Frontal cortex (tissue), 4 donors: ENCODE results near the gene NTF4. TPM values are rescaled to one million over a fixed set of nuclear protein-coding genes. Genes with fewer than 3 reads are reported as not detected.
A peak's percentile ranks its signal among the peaks of the same experiment; 100 is the strongest.
"Not testable (repeated sequence)": the region's sequence is repeated elsewhere in the genome, so short reads cannot be mapped to it uniquely, and the experiment has no call there.

Source experiments
- DNase-seq, 2 donors: peaks; one replicate each; pipeline ENCODE4 v3.0.0; 2012; ENCODE audit warnings: low spot score in 2 of 2
- FAIRE-seq: peaks from 2 replicates; lab custom pipeline; 2012; peaks lifted over from hg19 to GRCh38; lab: Jason Lieb, UNC
- total RNA-seq: library from RNA; depleted of rRNA; stranded (reverse); fragments of >200 nt; gene quantifications from one replicate; pipeline ENCODE4 v1.2.3, GENCODE V29; 2014
- donor health status: control.
- donor health status: control.
- donor health status: control.

Gene NTF4
- total RNA-seq, 1 donor from 2014 or later = not detected

DNA sequence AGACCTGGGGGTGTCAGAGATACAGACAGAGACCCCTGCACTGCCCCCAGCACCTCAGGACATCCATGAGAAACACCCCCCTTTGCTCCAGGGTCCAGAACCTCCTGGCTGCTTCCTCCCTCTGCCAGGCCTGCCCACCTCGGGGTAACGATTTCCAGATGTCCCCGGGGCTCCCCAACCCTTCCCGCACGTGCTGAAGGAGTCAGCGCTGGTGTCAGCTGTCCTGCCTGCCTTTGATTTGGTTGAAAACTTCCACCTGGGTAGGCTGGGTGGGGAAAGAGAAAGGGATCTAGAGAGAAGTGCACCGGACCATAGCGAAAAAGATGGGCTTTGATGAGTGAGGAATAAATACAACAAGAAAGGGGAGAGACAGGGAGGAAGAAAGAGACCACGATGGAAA is 5.6 kb downstream of the NTF4 start:
- no peak for FAIRE-seq

DNA sequence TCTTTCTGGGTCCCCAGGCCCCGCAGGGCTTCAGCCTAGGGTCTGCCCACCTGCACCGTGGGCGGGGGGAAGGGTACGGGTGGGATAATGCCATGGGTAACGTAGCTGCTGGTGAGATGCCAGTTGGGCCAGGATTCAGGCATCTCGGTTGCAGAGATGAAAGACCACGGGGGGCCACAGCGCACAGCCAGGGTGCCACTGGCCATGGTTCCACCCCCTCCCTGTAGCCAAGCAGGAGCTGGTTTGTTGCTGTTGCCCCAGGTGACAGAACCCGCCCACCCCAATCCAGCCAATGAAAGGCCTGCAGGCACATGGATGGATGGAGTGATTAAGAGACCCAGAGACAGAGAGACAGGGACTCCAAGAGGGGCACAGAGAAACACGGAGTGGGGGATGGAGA is 6.1 kb downstream of the NTF4 start:
- FAIRE-seq (no peak), DNase-seq (peak; percentile 20 to 28)

More for the DNA sequence above, 5.6 kb downstream of the NTF4 start:
- no peak for DNase-seq

DNA sequence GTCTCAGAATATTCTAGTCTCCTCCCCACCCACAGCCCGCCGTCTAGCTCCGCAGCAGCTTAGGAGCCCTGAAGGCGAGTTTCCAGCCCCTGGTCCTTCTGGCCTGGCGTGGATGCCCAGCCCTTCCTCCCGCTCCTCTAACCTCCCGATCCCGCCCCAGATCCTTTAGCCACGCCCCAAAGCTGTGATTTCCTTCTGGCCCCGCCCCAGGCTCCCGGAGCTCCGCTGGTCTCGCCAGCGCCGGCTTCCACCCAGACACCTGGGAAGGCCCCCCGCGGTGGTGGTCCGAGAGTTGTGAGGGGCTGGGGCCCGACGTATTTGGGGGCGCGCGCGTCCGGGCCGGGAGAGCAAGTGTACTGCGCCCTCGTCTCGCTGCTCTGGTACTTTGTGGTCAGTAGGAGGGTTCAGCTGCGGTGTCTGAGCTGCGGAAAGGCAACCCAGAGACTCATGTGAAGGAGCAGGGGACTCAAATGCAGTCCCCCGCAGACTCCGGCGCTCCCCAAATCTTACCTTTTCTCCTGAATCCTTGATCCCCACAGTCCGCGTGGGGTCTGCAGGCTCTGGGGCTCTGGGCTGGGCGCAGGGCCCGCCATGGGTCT is 6.9 kb downstream of the NTF4 start, which contains the start of gene CGB7:
Gene CGB7 (minus strand): TSS at position 114 of the 599 bp plus-strand sequence. CDS start 2,374 bp downstream, outside the sequence.
- peak; percentile 51 to 73 for DNase-seq
- FAIRE-seq = no peak

DNA sequence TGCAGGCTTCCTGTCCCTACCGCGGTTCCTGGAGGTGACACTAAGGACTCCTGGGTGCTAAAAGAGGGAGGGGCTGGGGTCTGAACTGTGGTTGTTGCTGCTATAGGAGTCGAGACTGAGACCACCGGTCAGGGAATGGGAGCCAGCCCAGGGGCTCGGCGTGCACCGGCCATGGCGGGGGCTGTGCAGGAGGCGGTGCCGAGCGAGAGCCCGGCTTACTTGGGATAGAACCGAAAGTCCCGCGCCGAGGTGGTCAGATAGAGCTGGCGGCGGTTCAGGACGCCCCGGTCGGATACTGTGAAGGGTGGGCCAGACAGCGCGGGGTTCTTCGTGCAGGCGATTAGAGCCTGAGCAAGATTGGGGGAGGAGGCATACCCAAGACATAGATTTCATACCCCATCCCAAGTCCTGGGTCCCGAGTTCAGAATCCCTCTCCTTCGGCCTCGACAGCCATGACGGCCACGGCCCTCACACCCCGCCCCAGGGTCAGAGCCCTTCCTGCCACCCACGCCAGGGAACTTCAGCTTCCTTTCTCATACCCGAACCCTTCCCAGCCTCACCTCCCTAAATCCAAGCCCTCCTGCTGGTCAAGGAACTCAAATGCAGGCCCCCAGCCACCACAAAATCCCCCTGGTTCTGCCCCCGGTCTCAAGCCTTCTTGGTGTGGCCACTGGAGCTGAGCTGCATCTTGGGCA is 7.6 kb downstream of the NTF4 start:
- not testable (repeated sequence) for FAIRE-seq, DNase-seq

DNA sequence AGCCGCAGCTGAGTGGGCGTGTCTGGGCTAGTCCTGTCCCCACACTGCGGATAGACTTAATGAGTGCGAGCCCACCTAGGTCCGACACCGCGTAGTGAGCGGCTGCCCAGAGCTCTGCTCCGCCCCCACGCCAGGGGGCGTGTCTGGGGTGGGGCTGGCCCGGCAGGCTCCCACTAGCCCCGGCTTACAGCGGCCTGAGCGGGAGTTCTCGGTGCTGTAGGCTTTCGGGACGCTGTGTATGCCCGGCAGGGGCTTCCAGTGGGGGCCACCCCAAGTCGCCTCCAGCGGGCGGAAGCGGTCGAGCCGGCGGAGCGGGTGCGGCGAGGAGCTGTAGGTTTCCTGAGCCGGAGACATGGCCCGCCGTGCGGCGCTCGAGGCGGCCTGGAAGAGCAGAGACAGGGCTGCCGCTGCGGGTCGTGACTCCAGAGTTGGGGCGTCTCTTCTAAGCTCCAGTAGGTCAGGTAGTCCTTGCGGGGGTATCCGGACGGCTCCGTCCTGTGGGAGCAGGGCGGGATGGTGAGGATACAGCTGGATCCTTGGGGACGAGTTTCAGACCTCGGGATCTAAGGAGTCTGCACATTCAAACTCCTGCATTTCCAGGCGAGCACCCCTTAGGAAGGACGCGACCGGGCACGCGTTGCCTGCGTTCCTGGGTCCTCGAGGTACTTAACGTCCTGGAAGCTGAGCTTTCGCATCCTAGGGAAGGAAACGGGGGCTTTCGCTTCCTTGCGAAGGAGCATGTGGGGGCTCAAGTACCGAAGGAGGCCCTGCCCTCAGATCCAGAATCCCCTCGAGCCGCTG is 8.3 kb downstream of the NTF4 start:
- DNase-seq (peak; percentile 68 to 79), FAIRE-seq (no peak)

GRCh38 chr19:49050376-49051033 is 14.1 kb downstream of the NTF4 start:
- FAIRE-seq, DNase-seq: not testable (repeated sequence)

DNA sequence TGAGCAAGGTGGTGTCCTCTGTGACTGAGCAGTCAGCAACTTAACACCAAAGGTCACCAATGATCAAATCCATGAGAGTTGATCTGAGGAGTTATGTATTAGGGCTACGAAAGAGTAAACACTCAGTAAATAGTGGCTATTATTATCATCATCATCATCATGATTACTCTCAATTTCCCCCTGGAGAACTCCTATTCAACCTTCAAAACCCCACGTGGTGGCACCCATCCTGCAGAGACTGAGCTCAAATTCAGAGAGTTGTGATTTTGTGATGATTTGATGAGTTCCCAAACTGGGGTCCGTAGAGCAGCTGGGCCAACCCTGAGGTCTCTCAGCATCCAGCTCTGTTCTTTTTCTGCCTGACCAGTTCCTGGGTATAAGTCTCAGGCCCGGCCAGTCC is 14.8 kb downstream of the NTF4 start:
- not testable (repeated sequence) for FAIRE-seq, DNase-seq

GRCh38 chr19:49049011-49049410 is 15.6 kb downstream of the NTF4 start, which contains the start of gene CGB8:
Gene CGB8 (minus strand): TSS chr19:49049111. CDS start chr19:49048739, 372 bp downstream.
- not testable (repeated sequence) for FAIRE-seq, DNase-seq

DNA sequence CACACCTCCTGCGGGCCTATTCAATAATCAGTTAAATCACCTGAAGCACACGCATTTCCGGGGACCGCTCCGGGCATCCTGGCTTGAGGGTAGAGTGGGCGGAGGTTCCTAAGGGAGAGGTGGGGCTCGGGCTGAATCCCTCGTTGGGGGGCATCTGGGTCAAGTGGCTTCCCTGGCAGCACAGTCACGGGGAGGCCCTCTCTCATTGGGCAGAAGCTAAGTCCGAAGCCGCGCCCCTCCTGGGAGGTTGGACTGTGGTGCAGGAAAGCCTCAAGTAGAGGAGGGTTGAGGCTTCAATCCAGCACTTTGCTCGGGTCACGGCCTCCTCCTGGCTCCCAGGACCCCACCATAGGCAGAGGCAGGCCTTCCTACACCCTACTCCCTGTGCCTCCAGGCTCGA is 21.1 kb downstream of the NTF4 start, which contains the start of gene CGB5:
Gene CGB5 (plus strand): TSS at position 301 of the 400 bp plus-strand sequence. CDS start 362 bp downstream, outside the sequence.
- not testable (repeated sequence) for FAIRE-seq

GRCh38 chr19:49042666-49043065 is 22.0 kb downstream of the NTF4 start:
- not testable (repeated sequence) for DNase-seq, FAIRE-seq

More for the DNA sequence above, 21.1 kb downstream of the NTF4 start, which contains the start of gene CGB5:
- DNase-seq = not testable (repeated sequence)

- DNase-seq (no peak), FAIRE-seq (no peak)
These were observed 22.4 kb downstream of the NTF4 start for GRCh38 chr19:49042177-49042576.

- not testable (repeated sequence) for FAIRE-seq, DNase-seq
These were observed 24.9 kb downstream of the NTF4 start for GRCh38 chr19:49039736-49040135.

- not testable (repeated sequence) for DNase-seq, FAIRE-seq
These were observed 25.9 kb downstream of the NTF4 start for GRCh38 chr19:49038557-49039276.

GRCh38 chr19:49038111-49038510 is 26.5 kb downstream of the NTF4 start:
- not testable (repeated sequence) for DNase-seq

DNA sequence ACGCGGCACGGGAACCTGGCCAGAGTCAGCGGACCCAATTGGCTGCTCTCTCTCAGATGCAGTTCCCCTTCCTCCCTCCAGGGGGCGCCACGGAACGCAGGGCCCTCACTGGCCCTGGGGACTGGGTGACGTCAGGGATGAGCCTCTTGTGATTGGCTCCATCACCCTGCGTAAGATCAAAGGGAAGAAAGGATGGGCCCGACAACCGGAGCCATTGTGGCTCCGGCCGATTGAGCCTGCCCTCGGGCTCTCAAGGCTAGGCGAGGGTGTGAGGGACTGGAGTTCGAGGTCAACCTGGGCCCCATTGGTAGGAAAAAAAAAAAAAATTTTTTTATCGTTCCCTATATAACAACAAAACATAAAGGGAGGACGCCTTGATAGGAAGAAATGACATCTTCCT is 27.8 kb downstream of the NTF4 start, which contains the start of gene CGB1:
Gene CGB1 (minus strand): TSS at position 81 of the 400 bp plus-strand sequence. CDS start 184 bp downstream, outside the sequence.
- DNase-seq, FAIRE-seq: not testable (repeated sequence)

More at GRCh38 chr19:49038111-49038510, 26.5 kb downstream of the NTF4 start:
- not testable (repeated sequence) for FAIRE-seq

GRCh38 chr19:49031642-49032301 is 32.8 kb downstream of the NTF4 start, which contains the start of gene CGB2:
Gene CGB2 (plus strand): TSS chr19:49031890. CDS start chr19:49032096, 206 bp downstream.
- not testable (repeated sequence) for DNase-seq, FAIRE-seq

DNA sequence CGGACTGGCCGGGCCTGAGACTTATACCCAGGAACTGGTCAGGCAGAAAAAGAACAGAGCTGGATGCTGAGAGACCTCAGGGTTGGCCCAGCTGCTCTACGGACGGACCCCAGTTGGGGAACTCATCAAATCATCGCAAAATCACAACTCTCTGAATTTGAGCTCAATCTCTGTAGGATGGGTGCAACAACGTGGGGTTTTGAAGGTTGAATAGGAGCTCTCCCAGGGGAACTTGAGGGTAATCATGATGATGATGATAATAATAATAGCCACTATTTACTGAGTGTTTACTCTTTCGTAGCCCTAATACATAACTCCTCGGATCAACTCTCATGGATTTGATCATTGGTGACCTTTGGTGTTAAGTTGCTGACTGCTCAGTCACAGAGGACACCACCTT is 34.3 kb downstream of the NTF4 start:
- FAIRE-seq, DNase-seq: not testable (repeated sequence)

DNA sequence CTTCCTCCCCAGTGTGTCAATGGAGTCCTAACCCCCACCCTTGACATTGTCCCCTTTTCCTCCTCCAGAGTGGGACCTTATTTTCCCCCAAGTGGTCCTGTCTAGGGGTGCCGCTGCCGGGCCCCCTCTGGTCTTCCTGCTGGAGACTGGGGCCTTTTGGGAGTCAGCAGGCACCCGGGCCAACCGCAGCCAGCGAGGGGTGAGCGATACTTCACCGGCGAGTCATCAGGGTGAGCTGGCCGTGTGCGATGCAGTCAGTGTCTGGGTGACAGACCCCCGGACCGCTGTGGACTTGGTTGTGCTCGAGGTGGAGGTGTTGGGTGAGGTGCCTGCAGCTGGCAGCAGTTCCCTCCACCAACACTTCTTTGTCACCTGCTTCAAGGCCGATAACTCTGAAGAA is 34.9 kb downstream of the NTF4 start:
- DNase-seq, FAIRE-seq: not testable (repeated sequence)
